SU-DHL-6 (cell line): ENCODE results near the gene SIGLEC12.

Experiments
- H2AFZ ChIP-seq: fragments of 200-600 bp; sonication (generic); 2 replicates; pipeline ENCODE4 v1.6.1; 2014; ENCODE audit warnings: low read depth, mild to moderate bottlenecking, moderate library complexity, mixed read lengths, antibody characterized with exemption, low read length; ENCODE audit not compliant: severe bottlenecking
- H3F3A ChIP-seq: fragments of 200-600 bp; shearing (Covaris generic); 2 replicates; pipeline ENCODE4 v1.6.0; 2016; ENCODE audit warnings: antibody characterized with exemption, mild to moderate bottlenecking; ENCODE audit not compliant: insufficient read depth
- H3K27ac ChIP-seq: fragments of 200-600 bp; sonication (generic); 2 replicates; pipeline ENCODE4 v1.5.1; 2016; ENCODE audit warnings: low read depth, mild to moderate bottlenecking, low read length, moderate library complexity, mixed read lengths
- H3K27me3 ChIP-seq: fragments of 200-600 bp; sonication (generic), shearing (Covaris generic); 2 replicates; pipeline ENCODE4 v1.6.0; 2014; ENCODE audit warnings: mild to moderate bottlenecking, low read length
- H3K36me3 ChIP-seq: fragments of 200-600 bp; sonication (generic); 2 replicates; pipeline ENCODE4 v1.6.1; 2014; ENCODE audit warnings: mild to moderate bottlenecking, low read length, mixed read lengths
- H3K4me2 ChIP-seq: fragments of 300-600, 200-600 bp; shearing (Covaris generic), sonication (generic); 2 replicates; pipeline ENCODE4 v1.6.0; 2014; ENCODE audit warnings: low read length, low read depth, mild to moderate bottlenecking; ENCODE audit not compliant: poor library complexity, severe bottlenecking
- H3K4me3 ChIP-seq: fragments of 200-600 bp; sonication (generic); 2 replicates; pipeline ENCODE4 v1.5.1; 2014; ENCODE audit warnings: antibody characterized with exemption, low read length, mild to moderate bottlenecking, mixed read lengths; ENCODE audit not compliant: insufficient read depth, poor library complexity, severe bottlenecking
- H3K79me2 ChIP-seq: fragments of 200-600 bp; sonication (generic); 2 replicates; pipeline ENCODE4 v1.6.1; 2014; ENCODE audit warnings: mild to moderate bottlenecking, low read length, moderate library complexity; ENCODE audit not compliant: insufficient read depth
- H3K9ac ChIP-seq: fragments of 200-600 bp; sonication (generic); 2 replicates; pipeline ENCODE4 v1.7.0; 2014; ENCODE audit warnings: mild to moderate bottlenecking, low read length
- H3K9me2 ChIP-seq: fragments of 200-600 bp; sonication (generic); replicated peaks from 2 replicates; pipeline ENCODE4 v1.6.1; 2014; ENCODE audit warnings: low read length; ENCODE audit not compliant: insufficient read depth
- H3K9me3 ChIP-seq: fragments of 200-600 bp; sonication (generic); 2 replicates; pipeline ENCODE4 v1.6.1; 2014; ENCODE audit warnings: low read length, mixed read lengths; ENCODE audit not compliant: insufficient read depth
- H4K20me1 ChIP-seq: fragments of 200-600 bp; sonication (generic); 2 replicates; pipeline ENCODE4 v1.6.1; 2014; ENCODE audit warnings: low read depth, mild to moderate bottlenecking, antibody characterized with exemption, low read length, moderate library complexity, mixed read lengths
- CTCF ChIP-seq: fragments of 200-600 bp; sonication (generic); IDR thresholded peaks from one replicate; pipeline ENCODE4 v1.5.1; 2017; ENCODE audit warnings: antibody characterized with exemption, mild to moderate bottlenecking, low read length, moderate library complexity; ENCODE audit not compliant: insufficient read depth, poor library complexity, severe bottlenecking
- EZH2phosphoT487 ChIP-seq: fragments of 200-600 bp; sonication (generic), shearing (Covaris generic); conservative IDR thresholded peaks from 2 replicates; pipeline ENCODE4 v1.6.1; 2018; ENCODE audit warnings: mild to moderate bottlenecking, antibody characterized with exemption, low read length, moderate library complexity, mixed read lengths

SIGLEC12 gene

GRCh38 chr19:51461723-51462161, 39.9 kb downstream of the SIGLEC12 start:
- Histone ChIP-seq H3K79me2 (no peaks in the 10 kb centered on the region), H3K9me2 (no peaks in the 10 kb centered on the region), H3K4me2 (no peak overlapping the region), H3K9ac (no peak overlapping the region), H3K9me3 (no peaks in the 10 kb centered on the region), H3K27me3 (no peaks in the 10 kb centered on the region), H3K27ac (no peak overlapping the region), H3K4me3 (no peak overlapping the region), H4K20me1 (no peaks in the 10 kb centered on the region), H3K36me3 (no peaks in the 10 kb centered on the region), H2AFZ (no peak overlapping the region), H3F3A (no peaks in the 10 kb centered on the region)
- TF ChIP-seq CTCF (no peak), EZH2phosphoT487 (no peak)

GRCh38 chr19:51460164-51460992, 41.2 kb downstream of the SIGLEC12 start:
- Histone ChIP-seq H3K9ac (no peak overlapping the region), H3K4me2 (no peak overlapping the region), H3K4me3 (no peak overlapping the region), H3K9me3 (no peaks in the 10 kb centered on the region), H3K36me3 (no peaks in the 10 kb centered on the region), H3K27me3 (no peaks in the 10 kb centered on the region), H2AFZ (no peak overlapping the region), H3F3A (no peaks in the 10 kb centered on the region), H3K27ac (no peak overlapping the region), H3K79me2 (no peaks in the 10 kb centered on the region), H4K20me1 (no peaks in the 10 kb centered on the region), H3K9me2 (no peaks in the 10 kb centered on the region)
- no peak for TF ChIP-seq EZH2phosphoT487
- no peak for TF ChIP-seq CTCF

GRCh38 chr19:51458899-51459505, 42.6 kb downstream of the SIGLEC12 start:
- H3K79me2 ChIP-seq, result no peaks in the 10 kb centered on the region
- no peak overlapping the region for H3K27ac ChIP-seq
- no peaks in the 10 kb centered on the region for H3F3A ChIP-seq
- no peaks in the 10 kb centered on the region for H4K20me1 ChIP-seq
- no peaks in the 10 kb centered on the region for H3K27me3 ChIP-seq
- TF ChIP-seq EZH2phosphoT487, result no peak
- TF ChIP-seq CTCF, result no peak
- H3K4me2 ChIP-seq, result no peak overlapping the region
- no peak overlapping the region for H2AFZ ChIP-seq
- H3K9ac ChIP-seq, result no peak overlapping the region
- no peak overlapping the region for H3K4me3 ChIP-seq
- no peaks in the 10 kb centered on the region for H3K9me2 ChIP-seq
- H3K36me3 ChIP-seq, result no peaks in the 10 kb centered on the region
- H3K9me3 ChIP-seq, result no peaks in the 10 kb centered on the region
